ENCODE results near the gene PRKN.

DNA sequence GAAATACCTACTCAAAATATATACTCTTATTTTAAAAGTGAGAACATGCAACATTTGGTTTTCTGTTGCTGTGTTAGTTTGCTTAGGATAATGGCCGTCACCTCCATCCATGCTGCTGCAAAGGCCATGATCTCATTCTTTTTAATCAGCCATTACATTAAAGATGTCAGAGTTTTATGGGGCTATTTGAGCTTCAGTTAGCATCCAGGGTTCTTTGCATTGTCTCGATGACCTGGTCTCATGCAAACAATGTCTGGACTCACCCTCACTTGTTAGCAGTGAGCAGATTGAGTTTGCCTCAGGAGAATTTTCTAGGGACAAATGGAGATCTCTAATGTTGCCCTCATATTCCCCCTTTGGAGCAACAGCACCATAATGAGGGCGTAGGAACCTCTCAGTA lies 995.0 kb downstream of the PRKN start:
- no peak for TF ChIP-seq SIN3A (IDR thresholded peaks at IDR 0.05; ENCODE audit: borderline replicate concordance, insufficient read depth, low read depth, low read length)
- TF ChIP-seq CTCF (IDR thresholded peaks at IDR 0.05): no peak
- TF ChIP-seq POLR2AphosphoS5 (IDR thresholded peaks at IDR 0.05; ENCODE audit: low read depth, low read length): no peak
- TF ChIP-seq TCF7L2 (IDR thresholded peaks at IDR 0.05; ENCODE audit: low read depth, low read length): no peak
- TF ChIP-seq, protein P1, sequence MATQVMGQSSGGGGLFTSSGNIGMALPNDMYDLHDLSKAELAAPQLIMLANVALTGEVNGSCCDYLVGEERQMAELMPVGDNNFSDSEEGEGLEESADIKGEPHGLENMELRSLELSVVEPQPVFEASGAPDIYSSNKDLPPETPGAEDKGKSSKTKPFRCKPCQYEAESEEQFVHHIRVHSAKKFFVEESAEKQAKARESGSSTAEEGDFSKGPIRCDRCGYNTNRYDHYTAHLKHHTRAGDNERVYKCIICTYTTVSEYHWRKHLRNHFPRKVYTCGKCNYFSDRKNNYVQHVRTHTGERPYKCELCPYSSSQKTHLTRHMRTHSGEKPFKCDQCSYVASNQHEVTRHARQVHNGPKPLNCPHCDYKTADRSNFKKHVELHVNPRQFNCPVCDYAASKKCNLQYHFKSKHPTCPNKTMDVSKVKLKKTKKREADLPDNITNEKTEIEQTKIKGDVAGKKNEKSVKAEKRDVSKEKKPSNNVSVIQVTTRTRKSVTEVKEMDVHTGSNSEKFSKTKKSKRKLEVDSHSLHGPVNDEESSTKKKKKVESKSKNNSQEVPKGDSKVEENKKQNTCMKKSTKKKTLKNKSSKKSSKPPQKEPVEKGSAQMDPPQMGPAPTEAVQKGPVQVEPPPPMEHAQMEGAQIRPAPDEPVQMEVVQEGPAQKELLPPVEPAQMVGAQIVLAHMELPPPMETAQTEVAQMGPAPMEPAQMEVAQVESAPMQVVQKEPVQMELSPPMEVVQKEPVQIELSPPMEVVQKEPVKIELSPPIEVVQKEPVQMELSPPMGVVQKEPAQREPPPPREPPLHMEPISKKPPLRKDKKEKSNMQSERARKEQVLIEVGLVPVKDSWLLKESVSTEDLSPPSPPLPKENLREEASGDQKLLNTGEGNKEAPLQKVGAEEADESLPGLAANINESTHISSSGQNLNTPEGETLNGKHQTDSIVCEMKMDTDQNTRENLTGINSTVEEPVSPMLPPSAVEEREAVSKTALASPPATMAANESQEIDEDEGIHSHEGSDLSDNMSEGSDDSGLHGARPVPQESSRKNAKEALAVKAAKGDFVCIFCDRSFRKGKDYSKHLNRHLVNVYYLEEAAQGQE (IDR thresholded peaks at IDR 0.05; ENCODE audit: insufficient read depth in 1 of 2, low read depth in 2 of 2, low read length in 1 of 2): no peak
